Inflammatory macrophage treated with lipopolysaccharide for 1 hour (primary cell): ENCODE data around the gene CCDC97.
"Not testable (repeated sequence)": the region's sequence is repeated elsewhere in the genome, so short reads cannot be mapped to it uniquely, and the experiment has no call there.

Source experiments
- DNase-seq, 2 donors: peaks; one replicate each; pipeline ENCODE4 v3.0.0-alpha.2; 2020 to 2022

Gene CCDC97

GRCh38 chr19:41366089-41366488 lies 56.1 kb downstream of the CCDC97 start:
- no peak for DNase-seq

- DNase-seq, result peak; percentile 56 to 79
Measured at GRCh38 chr19:41367848-41368301, 57.9 kb downstream of the CCDC97 start.

- DNase-seq, result no peak
Measured at GRCh38 chr19:41369769-41370168, 59.8 kb downstream of the CCDC97 start.

- DNase-seq, result not testable (repeated sequence)
Measured at GRCh38 chr19:41371119-41371518, 61.1 kb downstream of the CCDC97 start.

GRCh38 chr19:41371541-41371940 lies 61.6 kb downstream of the CCDC97 start:
- DNase-seq, result no peak

- no peak for DNase-seq
Measured at GRCh38 chr19:41372501-41372900, 62.5 kb downstream of the CCDC97 start.

GRCh38 chr19:41373993-41374392 lies 64.0 kb downstream of the CCDC97 start:
- DNase-seq, result no peak
